B cell (primary cell): ENCODE data around the gene BIVM. TPM values are rescaled to one million over a fixed set of nuclear protein-coding genes. Genes with fewer than 3 reads are reported as not detected.

ENCODE experiments used
- ATAC-seq: fragments of 200-7000 bp; cut with Tn5 transposase; one replicate; pipeline ENCODE4 v1.10.0; 2021; ENCODE audit warnings: low read depth, mild to moderate bottlenecking, moderate number of reproducible peaks, moderate library complexity
- CTCF ChIA-PET: fragments of 350-600 bp; sonication (Branson Sonifier 250); formaldehyde crosslinking; loops from one replicate; lab custom pipeline; 2021; ENCODE audit warnings: antibody characterized with exemption, inconsistent platforms; lab: Charles Lee
- POLR2A ChIA-PET: fragments of 350-600 bp; sonication (Branson Sonifier 250); formaldehyde crosslinking; loops from one replicate; lab custom pipeline; 2021; ENCODE audit warnings: antibody characterized with exemption; lab: Charles Lee
- DNase-seq: peaks from one replicate; pipeline ENCODE4 v3.0.0; 2013
- H2AFZ ChIP-seq: 2 replicates; pipeline ENCODE4 v1.6.1; 2012; ENCODE audit warnings: mild to moderate bottlenecking, low read depth, low read length; ENCODE audit not compliant: insufficient read depth, poor library complexity, severe bottlenecking
- H3K27ac ChIP-seq, 2 donors: 1 replicate in 1 of 2; 2 replicates in 1 of 2; pipeline ENCODE4 v1.5.1; 2012 to 2013; ENCODE audit warnings: low read length in 2 of 2, mild to moderate bottlenecking in 2 of 2, moderate library complexity in 1 of 2
- H3K27me3 ChIP-seq, 4 experiments: fragments of 200-600 bp in 1 of 4; sonication (generic) in 1 of 4; replicated peaks in 1 of 4; 1 replicate in 2 of 4; 2 replicates in 2 of 4; pipeline versions ENCODE4 v1.6.1 to v1.7.0; 2013 to 2016; ENCODE audit warnings: low read length in 3 of 4, mild to moderate bottlenecking in 2 of 4, mixed read lengths in 1 of 4, moderate library complexity in 1 of 4; ENCODE audit not compliant: insufficient read depth in 4 of 4, control insufficient read depth in 3 of 4; ENCODE audit errors: control extremely low read depth in 1 of 4
- H3K36me3 ChIP-seq, 2 experiments: replicated peaks in 1 of 2; 1 replicate in 1 of 2; 2 replicates in 1 of 2; pipeline versions ENCODE4 v1.6.1 to v1.7.1; 2013; ENCODE audit warnings: low read length in 1 of 2; ENCODE audit not compliant: insufficient read depth in 2 of 2, control insufficient read depth in 1 of 2; ENCODE audit errors: control extremely low read depth in 1 of 2, extremely low read depth in 1 of 2
- H3K4me1 ChIP-seq, 2 donors: fragments of 200-600 bp in 1 of 2; sonication (generic) in 1 of 2; 1 replicate in 1 of 2; 2 replicates in 1 of 2; pipeline versions ENCODE4 v1.5.1 to v1.6.1; 2013 to 2017; ENCODE audit warnings: low read length in 2 of 2; ENCODE audit not compliant: control insufficient read depth in 2 of 2, insufficient read depth in 2 of 2
- H3K4me2 ChIP-seq: replicated peaks from 2 replicates; pipeline ENCODE3; 2012; ENCODE audit warnings: mild to moderate bottlenecking, low read depth, low read length; ENCODE audit not compliant: poor library complexity, severe bottlenecking
- H3K4me3 ChIP-seq, 5 experiments: fragments of 200-600 bp in 1 of 5; sonication (generic) in 1 of 5; 1 replicate in 3 of 5; 2 replicates in 2 of 5; pipeline versions ENCODE4 v1.5.1 to v1.7.0; 2011 to 2016; ENCODE audit warnings: low read length in 4 of 5, mild to moderate bottlenecking in 4 of 5, low read depth in 2 of 5, control low read depth in 1 of 5, moderate library complexity in 1 of 5; ENCODE audit not compliant: insufficient read depth in 1 of 5; ENCODE audit errors: control extremely low read depth in 1 of 5, extremely low read depth in 1 of 5
- H3K79me2 ChIP-seq: fragments of 200-600 bp; sonication (generic); one replicate; pipeline ENCODE4 v1.6.0; 2016; ENCODE audit warnings: low read length; ENCODE audit not compliant: control insufficient read depth, insufficient read depth
- H3K9ac ChIP-seq: fragments of 200-600 bp; sonication (generic); 2 replicates; pipeline ENCODE4 v1.6.1; 2017; ENCODE audit warnings: mild to moderate bottlenecking, low read length, moderate library complexity
- H3K9me3 ChIP-seq, 3 donors: one replicate each; pipeline versions ENCODE4 v1.6.1 to v1.7.1; 2013; ENCODE audit warnings: low read length in 2 of 3; ENCODE audit not compliant: control insufficient read depth in 2 of 3, insufficient read depth in 1 of 3; ENCODE audit errors: control extremely low read depth in 1 of 3
- H4K20me1 ChIP-seq: 2 replicates; pipeline ENCODE4 v1.6.0; 2012; ENCODE audit warnings: mild to moderate bottlenecking, low read length; ENCODE audit not compliant: insufficient read depth, control insufficient read depth, poor library complexity, severe bottlenecking
- H3K27ac Mint-ChIP-seq: one replicate; pipeline ENCODE4 v1.8.0; 2021; ENCODE audit warnings: mixed read lengths
- H3K27me3 Mint-ChIP-seq: one replicate; pipeline ENCODE4 v1.8.0; 2021; ENCODE audit warnings: mixed read lengths
- H3K4me1 Mint-ChIP-seq: one replicate; pipeline ENCODE4 v1.8.0; 2021; ENCODE audit warnings: mixed read lengths
- H3K4me3 Mint-ChIP-seq: one replicate; pipeline ENCODE4 v1.8.0; 2021; ENCODE audit warnings: mixed read lengths
- H3K9me3 Mint-ChIP-seq: one replicate; pipeline ENCODE4 v1.8.0; 2022; ENCODE audit warnings: mixed read lengths; ENCODE audit not compliant: insufficient read depth
- EZH2 ChIP-seq: IDR thresholded peaks from 2 replicates; pipeline ENCODE4 v1.6.1; 2012; ENCODE audit warnings: borderline replicate concordance, low read depth, mild to moderate bottlenecking, moderate library complexity, low read length; ENCODE audit not compliant: insufficient read depth, poor library complexity, severe bottlenecking
- WGBS: methylation state at CpG from one replicate; pipeline ENCODE4 v1.1.5; 2013; ENCODE audit warnings: missing lambda C conversion rate; ENCODE audit not compliant: insufficient coverage; 5-methylcytosine and 5-hydroxymethylcytosine counted together
- intact Hi-C: fragments of 100-400 bp; cut with micrococcal nuclease; formaldehyde crosslinking; loops from one replicate; pipeline ENCODE4 v1.10.0; 2022
- polyA plus RNA-seq: library from polyadenylated mRNA; depleted of rRNA; stranded (reverse); fragments of >200 nt; gene quantifications from 2 replicates; pipeline ENCODE4 v1.2.3, GENCODE V29; 2012
- total RNA-seq, 2 donors: library from RNA; stranded (reverse); fragments of 120-200 nt in 1 of 2; gene quantifications; 1 replicate in 1 of 2; 2 replicates in 1 of 2; pipeline versions ENCODE4 v1.2.3 to v1.2.4, GENCODE V29; 2013 to 2022
- TF ChIP-seq, protein P1 (sequence below): fragments of 200-600 bp; IDR thresholded peaks from one replicate; pipeline ENCODE4 v1.8.0; 2022; ENCODE audit warnings: antibody characterized with exemption, mild to moderate bottlenecking

Gene BIVM
- total and polyA plus RNA-seq, 2 donors (not counting 1 experiment from before 2014, with no cell fraction given): 1.0 to 3.6 TPM

DNA sequence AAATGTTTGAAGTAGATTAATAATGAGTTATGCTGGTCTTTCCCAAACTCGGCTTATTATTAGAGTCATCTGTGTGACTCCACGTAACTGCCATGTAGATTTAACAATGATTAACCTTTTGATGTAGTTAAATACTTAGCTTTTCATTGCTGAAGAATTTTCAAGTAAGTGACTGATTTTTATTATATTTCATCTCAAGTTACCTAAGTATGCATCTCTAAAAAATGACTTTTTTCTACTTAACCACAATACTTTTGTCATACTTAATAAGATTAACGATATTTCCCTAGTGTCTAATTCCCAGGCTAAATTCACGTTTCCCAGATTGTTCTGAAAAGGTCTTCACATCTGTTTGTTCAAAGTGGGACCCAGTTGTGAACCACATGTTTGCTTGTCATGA, 17.8 kb downstream of the BIVM start:
- Mint-ChIP-seq H3K9me3 (peaks cover 5% of the 10 kb centered on the region), H3K4me1 (no peaks in the 10 kb centered on the region), H3K27me3 (no peaks in the 10 kb centered on the region), H3K27ac (no peak overlapping the region), H3K4me3 (no peak overlapping the region)
- Histone ChIP-seq H3K27me3 (no peaks in the 10 kb centered on the region), H3K9ac (no peak overlapping the region), H3K4me1 (no peaks in the 10 kb centered on the region), H3K4me3 (no peak overlapping the region), H3K27ac (no peak overlapping the region), H3K4me2 (no peak overlapping the region), H3K79me2 (no peaks in the 10 kb centered on the region), H4K20me1 (no peaks in the 10 kb centered on the region), H3K9me3 (no peaks in the 10 kb centered on the region), H3K36me3 (peaks cover 0 to 2% of the 10 kb centered on the region in 2 experiments), H2AFZ (no peak overlapping the region)
- 96% methylated on average over 2 of the region's 4 CpGs for WGBS
- TF ChIP-seq, protein P1, sequence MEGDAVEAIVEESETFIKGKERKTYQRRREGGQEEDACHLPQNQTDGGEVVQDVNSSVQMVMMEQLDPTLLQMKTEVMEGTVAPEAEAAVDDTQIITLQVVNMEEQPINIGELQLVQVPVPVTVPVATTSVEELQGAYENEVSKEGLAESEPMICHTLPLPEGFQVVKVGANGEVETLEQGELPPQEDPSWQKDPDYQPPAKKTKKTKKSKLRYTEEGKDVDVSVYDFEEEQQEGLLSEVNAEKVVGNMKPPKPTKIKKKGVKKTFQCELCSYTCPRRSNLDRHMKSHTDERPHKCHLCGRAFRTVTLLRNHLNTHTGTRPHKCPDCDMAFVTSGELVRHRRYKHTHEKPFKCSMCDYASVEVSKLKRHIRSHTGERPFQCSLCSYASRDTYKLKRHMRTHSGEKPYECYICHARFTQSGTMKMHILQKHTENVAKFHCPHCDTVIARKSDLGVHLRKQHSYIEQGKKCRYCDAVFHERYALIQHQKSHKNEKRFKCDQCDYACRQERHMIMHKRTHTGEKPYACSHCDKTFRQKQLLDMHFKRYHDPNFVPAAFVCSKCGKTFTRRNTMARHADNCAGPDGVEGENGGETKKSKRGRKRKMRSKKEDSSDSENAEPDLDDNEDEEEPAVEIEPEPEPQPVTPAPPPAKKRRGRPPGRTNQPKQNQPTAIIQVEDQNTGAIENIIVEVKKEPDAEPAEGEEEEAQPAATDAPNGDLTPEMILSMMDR: no peak
- no peak for TF ChIP-seq EZH2
- POLR2A ChIA-PET: no interaction called here
- ATAC-seq (no peak), DNase-seq (no peak)
- CTCF ChIA-PET: no interaction called here
- intact Hi-C loops: no loop called here

DNA sequence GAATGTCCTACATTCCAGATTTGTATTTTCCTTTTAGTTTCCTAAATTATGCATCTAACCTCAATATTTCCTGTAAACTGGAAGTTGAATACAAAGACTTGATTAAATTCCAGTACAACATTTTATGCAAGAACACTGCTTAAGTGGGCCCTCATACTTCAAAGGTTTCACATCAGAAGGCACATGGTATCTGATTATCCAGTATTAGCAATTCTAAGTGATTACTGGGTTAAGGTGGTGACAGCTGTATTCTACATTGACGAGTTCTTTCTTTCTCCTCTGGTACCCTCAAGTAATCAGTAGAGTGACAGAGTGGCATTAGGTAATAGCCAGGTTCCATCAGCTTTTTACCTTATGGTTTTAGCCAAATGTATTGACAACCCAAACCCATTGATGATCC, 18.3 kb downstream of the BIVM start:
- no peak overlapping the region for H3K4me3 Mint-ChIP-seq
- no peak overlapping the region for H3K27ac Mint-ChIP-seq
- H3K4me1 Mint-ChIP-seq: no peaks in the 10 kb centered on the region
- H3K27me3 ChIP-seq: no peaks in the 10 kb centered on the region
- no peaks in the 10 kb centered on the region for H4K20me1 ChIP-seq
- TF ChIP-seq EZH2: no peak
- TF ChIP-seq, protein P1: no peak
- H3K4me2 ChIP-seq: no peak overlapping the region
- H3K9ac ChIP-seq: no peak overlapping the region
- H3K27ac ChIP-seq: no peak overlapping the region
- H3K9me3 ChIP-seq: no peaks in the 10 kb centered on the region
- no peaks in the 10 kb centered on the region for H3K4me1 ChIP-seq
- no peaks in the 10 kb centered on the region for H3K27me3 Mint-ChIP-seq
- no peaks in the 10 kb centered on the region for H3K79me2 ChIP-seq
- ChIA-PET POLR2A (no interaction called here), CTCF (no interaction called here)
- WGBS: no CpG with 5 or more reads among the region's 1 CpG
- no peak overlapping the region for H2AFZ ChIP-seq
- intact Hi-C loops: no loop called here
- no peak for ATAC-seq
- no peak overlapping the region for H3K4me3 ChIP-seq
- DNase-seq: no peak
- peaks cover 0 to 2% of the 10 kb centered on the region in 2 experiments for H3K36me3 ChIP-seq
- no peaks in the 10 kb centered on the region for H3K9me3 Mint-ChIP-seq
